Measurements from ENCODE around the gene ACACA. TPM values are rescaled to one million over a fixed set of nuclear protein-coding genes. Genes with fewer than 3 reads are reported as not detected.

ACACA gene
- total RNA-seq, 2 experiments from 2014 or later = 38.7 TPM

- CTCF ChIA-PET = no interaction called here
- H3K36me3 Mint-ChIP-seq (ENCODE audit: low read depth) = peaks cover 13% of the 10 kb centered on the region
- H3K27ac Mint-ChIP-seq = no peak overlapping the region
- no peaks in the 10 kb centered on the region for H3K27me3 Mint-ChIP-seq
- no peak overlapping the region for H3K4me3 Mint-ChIP-seq
- no peaks in the 10 kb centered on the region for H3K9me3 Mint-ChIP-seq
- H3K4me1 Mint-ChIP-seq = peaks cover 3% of the 10 kb centered on the region
- DNase-seq = no peak
- POLR2A ChIA-PET = no interaction called here
Observed at GRCh38 chr17:37225465-37225864, 181.2 kb downstream of the ACACA start.

- no peak for DNase-seq
- ChIA-PET POLR2A (no interaction called here), CTCF (no interaction called here)
- Mint-ChIP-seq H3K27me3 (no peaks in the 10 kb centered on the region), H3K4me1 (peaks cover 4% of the 10 kb centered on the region), H3K9me3 (no peaks in the 10 kb centered on the region), H3K4me3 (no peak overlapping the region), H3K36me3 (ENCODE audit: low read depth) (peaks cover 9% of the 10 kb centered on the region), H3K27ac (no peak overlapping the region)
Observed at GRCh38 chr17:37221865-37222264, 184.8 kb downstream of the ACACA start.

GRCh38 chr17:37220607-37220953, 186.1 kb downstream of the ACACA start:
- H3K36me3 Mint-ChIP-seq (ENCODE audit: low read depth) = peaks cover 13% of the 10 kb centered on the region
- no peak overlapping the region for H3K27ac Mint-ChIP-seq
- peaks cover 4% of the 10 kb centered on the region for H3K4me1 Mint-ChIP-seq
- ChIA-PET CTCF (no interaction called here), POLR2A (no interaction called here)
- peak; percentile 45 for DNase-seq
- H3K27me3 Mint-ChIP-seq = no peaks in the 10 kb centered on the region
- no peak overlapping the region for H3K4me3 Mint-ChIP-seq
- H3K9me3 Mint-ChIP-seq = no peaks in the 10 kb centered on the region

- ChIA-PET CTCF (no interaction called here), POLR2A (no interaction called here)
- Mint-ChIP-seq H3K36me3 (ENCODE audit: low read depth) (peaks cover 12% of the 10 kb centered on the region), H3K4me3 (no peak overlapping the region), H3K9me3 (no peaks in the 10 kb centered on the region), H3K27me3 (no peaks in the 10 kb centered on the region), H3K27ac (no peak overlapping the region), H3K4me1 (peaks cover 4% of the 10 kb centered on the region)
- no peak for DNase-seq
Observed at GRCh38 chr17:37219876-37220606, 186.6 kb downstream of the ACACA start.

- H3K27ac Mint-ChIP-seq = no peak overlapping the region
- no peak for DNase-seq
- ChIA-PET CTCF (interaction anchor here (1.2 to 1.3 kb wide), 2 partner anchors 24 to 169 kb away, joined by 3 read pairs; no protein-coding TSS in a partner anchor), POLR2A (no interaction called here)
- H3K36me3 Mint-ChIP-seq (ENCODE audit: low read depth) = peaks cover 12% of the 10 kb centered on the region
- H3K9me3 Mint-ChIP-seq = no peaks in the 10 kb centered on the region
- no peak overlapping the region for H3K4me3 Mint-ChIP-seq
- peaks cover 4% of the 10 kb centered on the region for H3K4me1 Mint-ChIP-seq
- H3K27me3 Mint-ChIP-seq = no peaks in the 10 kb centered on the region
Observed at GRCh38 chr17:37218849-37219248, 187.8 kb downstream of the ACACA start.

- peaks cover 6% of the 10 kb centered on the region for H3K36me3 Mint-ChIP-seq (ENCODE audit: low read depth)
- no peak for DNase-seq
- no peaks in the 10 kb centered on the region for H3K27me3 Mint-ChIP-seq
- H3K4me1 Mint-ChIP-seq = peaks cover 3% of the 10 kb centered on the region
- H3K4me3 Mint-ChIP-seq = no peak overlapping the region
- CTCF ChIA-PET = interaction anchor here (0.6 kb wide), 1 partner anchor 50 kb away, joined by 3 read pairs; no protein-coding TSS in a partner anchor
- no peak overlapping the region for H3K27ac Mint-ChIP-seq
- no peaks in the 10 kb centered on the region for H3K9me3 Mint-ChIP-seq
- POLR2A ChIA-PET = no interaction called here
Observed at GRCh38 chr17:37214416-37214815, 192.2 kb downstream of the ACACA start.

- Mint-ChIP-seq H3K4me3 (no peak overlapping the region), H3K36me3 (ENCODE audit: low read depth) (peaks cover 6% of the 10 kb centered on the region), H3K27me3 (no peaks in the 10 kb centered on the region), H3K9me3 (no peaks in the 10 kb centered on the region), H3K4me1 (peaks cover 3% of the 10 kb centered on the region), H3K27ac (no peak overlapping the region)
- ChIA-PET POLR2A (no interaction called here), CTCF (interaction anchor here (0.6 kb wide), 1 partner anchor 49 kb away, joined by 3 read pairs; no protein-coding TSS in a partner anchor)
- no peak for DNase-seq
Observed at GRCh38 chr17:37213927-37214326, 192.7 kb downstream of the ACACA start.

- POLR2A ChIA-PET = interaction anchor here (0.7 kb wide), 1 partner anchor 629 kb away, joined by 4 read pairs; no protein-coding TSS in a partner anchor
- Mint-ChIP-seq H3K9me3 (no peaks in the 10 kb centered on the region), H3K36me3 (ENCODE audit: low read depth) (peaks cover 6% of the 10 kb centered on the region), H3K4me1 (peaks cover 3% of the 10 kb centered on the region), H3K27ac (no peak overlapping the region), H3K4me3 (no peak overlapping the region), H3K27me3 (no peaks in the 10 kb centered on the region)
- no peak for DNase-seq
- CTCF ChIA-PET = interaction anchor here (1.1 kb wide), 1 partner anchor 223 kb away, joined by 3 read pairs; no protein-coding TSS in a partner anchor
Observed at GRCh38 chr17:37212179-37212578, 194.5 kb downstream of the ACACA start.

- H3K27me3 Mint-ChIP-seq = no peaks in the 10 kb centered on the region
- peaks cover 3% of the 10 kb centered on the region for H3K4me1 Mint-ChIP-seq
- no peak overlapping the region for H3K27ac Mint-ChIP-seq
- POLR2A ChIA-PET = no interaction called here
- no peaks in the 10 kb centered on the region for H3K9me3 Mint-ChIP-seq
- CTCF ChIA-PET = interaction anchor here (0.9 to 1.0 kb wide), 2 partner anchors 14 to 16 kb away, joined by 4 read pairs; no protein-coding TSS in a partner anchor
- H3K4me3 Mint-ChIP-seq = no peak overlapping the region
- peaks cover 9% of the 10 kb centered on the region for H3K36me3 Mint-ChIP-seq (ENCODE audit: low read depth)
- no peak for DNase-seq
Observed at GRCh38 chr17:37211136-37211535, 195.5 kb downstream of the ACACA start.

- no peak overlapping the region for H3K27ac Mint-ChIP-seq
- ChIA-PET POLR2A (no interaction called here), CTCF (no interaction called here)
- peaks cover 20% of the 10 kb centered on the region for H3K36me3 Mint-ChIP-seq (ENCODE audit: low read depth)
- DNase-seq = no peak
- peaks cover 3% of the 10 kb centered on the region for H3K4me1 Mint-ChIP-seq
- H3K9me3 Mint-ChIP-seq = no peaks in the 10 kb centered on the region
- H3K27me3 Mint-ChIP-seq = no peaks in the 10 kb centered on the region
- H3K4me3 Mint-ChIP-seq = no peak overlapping the region
Observed at GRCh38 chr17:37207103-37207502, 199.5 kb downstream of the ACACA start.

GRCh38 chr17:37206299-37206698, 200.3 kb downstream of the ACACA start:
- H3K27me3 Mint-ChIP-seq = no peaks in the 10 kb centered on the region
- H3K9me3 Mint-ChIP-seq = no peaks in the 10 kb centered on the region
- H3K36me3 Mint-ChIP-seq (ENCODE audit: low read depth) = peaks cover 20% of the 10 kb centered on the region
- H3K4me3 Mint-ChIP-seq = no peak overlapping the region
- peaks cover 3% of the 10 kb centered on the region for H3K4me1 Mint-ChIP-seq
- no peak for DNase-seq
- ChIA-PET POLR2A (no interaction called here), CTCF (no interaction called here)
- H3K27ac Mint-ChIP-seq = no peak overlapping the region

GRCh38 chr17:37200497-37200896, 206.1 kb downstream of the ACACA start:
- Mint-ChIP-seq H3K36me3 (ENCODE audit: low read depth) (peaks cover 18% of the 10 kb centered on the region), H3K9me3 (no peaks in the 10 kb centered on the region), H3K27ac (no peak overlapping the region), H3K4me1 (no peaks in the 10 kb centered on the region), H3K27me3 (no peaks in the 10 kb centered on the region), H3K4me3 (no peak overlapping the region)
- DNase-seq = no peak
- ChIA-PET CTCF (no interaction called here), POLR2A (no interaction called here)

GRCh38 chr17:37197336-37197735, 209.3 kb downstream of the ACACA start:
- Mint-ChIP-seq H3K27me3 (no peaks in the 10 kb centered on the region), H3K4me3 (no peak overlapping the region), H3K27ac (no peak overlapping the region), H3K4me1 (no peaks in the 10 kb centered on the region), H3K36me3 (ENCODE audit: low read depth) (peaks cover 7% of the 10 kb centered on the region), H3K9me3 (no peaks in the 10 kb centered on the region)
- ChIA-PET POLR2A (no interaction called here), CTCF (interaction anchor here (1.0 kb wide), 2 partner anchors 13 to 14 kb away, joined by 3 to 4 read pairs; no protein-coding TSS in a partner anchor)
- DNase-seq = no peak

- no peak for DNase-seq
Observed at GRCh38 chr17:37194208-37194607, 212.4 kb downstream of the ACACA start.

More at GRCh38 chr17:37194208-37194607, 212.4 kb downstream of the ACACA start:
- ChIA-PET CTCF (interaction anchor here (0.6 to 1.5 kb wide), 5 partner anchors 17 to 646 kb away, joined by 3 to 4 read pairs (median 3); no protein-coding TSS in a partner anchor), POLR2A (no interaction called here)
- Mint-ChIP-seq H3K4me1 (no peaks in the 10 kb centered on the region), H3K27me3 (no peaks in the 10 kb centered on the region), H3K4me3 (no peak overlapping the region), H3K36me3 (ENCODE audit: low read depth) (peaks cover 15% of the 10 kb centered on the region), H3K27ac (no peak overlapping the region), H3K9me3 (no peaks in the 10 kb centered on the region)

Data from activated CD4-positive, alpha-beta T cell treated with anti-CD3 and anti-CD28 coated beads, Interleukin-2, amount 10 ng/mL, durations not matched to agents 7 days and 5 days (primary cell).